Left ventricle myocardium inferior (tissue), 1 donor: ENCODE data around the gene PIP4K2A. TPM values are rescaled to one million over a fixed set of nuclear protein-coding genes. Genes with fewer than 3 reads are reported as not detected.
A peak's percentile ranks its signal among the peaks of the same experiment; 100 is the strongest.

ENCODE experiments used
- DNase-seq: peaks from one replicate; pipeline ENCODE4 v3.0.0-alpha.2; 2020
- H3K27ac ChIP-seq: fragments of 200-600 bp; replicated peaks from 2 replicates; pipeline ENCODE4 v1.8.0; 2021
- H3K27me3 ChIP-seq: fragments of 200-600 bp; 2 replicates; pipeline ENCODE4 v1.8.0; 2021; ENCODE audit warnings: low read depth
- H3K36me3 ChIP-seq: fragments of 200-600 bp; 2 replicates; pipeline ENCODE4 v1.8.0; 2021
- H3K4me1 ChIP-seq: fragments of 200-600 bp; 2 replicates; pipeline ENCODE4 v1.8.0; 2021
- H3K4me3 ChIP-seq: fragments of 200-600 bp; 2 replicates; pipeline ENCODE4 v1.8.0; 2021; ENCODE audit warnings: mild to moderate bottlenecking, moderate library complexity
- H3K9me3 ChIP-seq: fragments of 200-600 bp; replicated peaks from 2 replicates; pipeline ENCODE4 v1.8.0; 2021
- intact Hi-C: fragments of 100-400 bp; cut with micrococcal nuclease; formaldehyde crosslinking; loops from one replicate; pipeline ENCODE4 v1.11.0; 2022
- total RNA-seq: library from RNA; stranded (reverse); fragmentation: NEBNext Ultra II Directional; extraction: Animal tissue kit (Norgen Biotek cat#: 25700); gene quantifications from one replicate; pipeline ENCODE4 v1.2.1, GENCODE V29; 2021
- TF ChIP-seq, protein P1 (sequence below): fragments of 200-600 bp; IDR thresholded peaks from 2 replicates; pipeline ENCODE4 v1.8.0; 2021; ENCODE audit warnings: antibody characterized with exemption, mild to moderate bottlenecking, borderline replicate concordance
- donor health status: DM: no; HTN: yes; CAD: no; lungs with severe emphysema.

Gene PIP4K2A
- total RNA-seq, 1 donor from 2014 or later: 12.6 TPM

DNA sequence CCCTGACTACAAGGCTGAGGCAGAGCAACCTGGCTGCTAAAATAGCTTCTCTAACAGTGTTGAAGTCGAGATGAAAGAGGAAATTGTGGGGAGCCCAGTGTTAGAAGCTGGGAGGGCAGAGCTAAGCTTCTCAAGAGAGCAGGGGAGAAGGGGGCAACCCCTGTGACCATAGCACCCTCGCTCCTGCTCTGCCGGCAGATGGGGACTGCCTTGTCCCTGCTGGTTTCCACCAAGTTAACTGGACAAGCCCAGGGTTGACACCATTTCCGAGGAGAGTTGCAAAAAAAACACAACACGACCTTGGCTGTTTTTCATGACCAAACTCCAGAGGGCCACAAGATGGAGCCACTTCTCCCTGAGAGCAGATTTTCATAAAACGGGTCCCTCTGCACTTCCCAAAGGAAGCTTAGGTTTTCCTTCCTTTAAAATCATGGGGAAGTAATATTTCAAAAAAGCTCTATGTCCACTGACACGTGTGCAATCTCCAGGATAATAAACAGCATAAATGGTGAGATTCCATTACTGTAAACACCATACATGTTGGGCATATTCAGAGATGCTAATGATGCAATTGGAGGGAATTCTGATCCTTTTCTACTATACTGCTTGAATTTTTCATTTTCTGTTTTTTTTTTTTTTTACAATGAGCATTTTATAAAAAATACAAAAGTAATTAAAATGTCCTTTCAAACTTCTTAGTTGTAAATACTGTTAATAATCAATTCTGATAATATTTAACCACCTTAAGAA is 140.4 kb downstream of the PIP4K2A start:
- no peak for DNase-seq
- intact Hi-C loops: loop anchor here (10.0 kb wide), 1 partner anchor 411 kb away; no protein-coding TSS in a partner anchor
- TF ChIP-seq, protein P1, sequence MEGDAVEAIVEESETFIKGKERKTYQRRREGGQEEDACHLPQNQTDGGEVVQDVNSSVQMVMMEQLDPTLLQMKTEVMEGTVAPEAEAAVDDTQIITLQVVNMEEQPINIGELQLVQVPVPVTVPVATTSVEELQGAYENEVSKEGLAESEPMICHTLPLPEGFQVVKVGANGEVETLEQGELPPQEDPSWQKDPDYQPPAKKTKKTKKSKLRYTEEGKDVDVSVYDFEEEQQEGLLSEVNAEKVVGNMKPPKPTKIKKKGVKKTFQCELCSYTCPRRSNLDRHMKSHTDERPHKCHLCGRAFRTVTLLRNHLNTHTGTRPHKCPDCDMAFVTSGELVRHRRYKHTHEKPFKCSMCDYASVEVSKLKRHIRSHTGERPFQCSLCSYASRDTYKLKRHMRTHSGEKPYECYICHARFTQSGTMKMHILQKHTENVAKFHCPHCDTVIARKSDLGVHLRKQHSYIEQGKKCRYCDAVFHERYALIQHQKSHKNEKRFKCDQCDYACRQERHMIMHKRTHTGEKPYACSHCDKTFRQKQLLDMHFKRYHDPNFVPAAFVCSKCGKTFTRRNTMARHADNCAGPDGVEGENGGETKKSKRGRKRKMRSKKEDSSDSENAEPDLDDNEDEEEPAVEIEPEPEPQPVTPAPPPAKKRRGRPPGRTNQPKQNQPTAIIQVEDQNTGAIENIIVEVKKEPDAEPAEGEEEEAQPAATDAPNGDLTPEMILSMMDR: peak; percentile 47
- no peaks in the 10 kb centered on the region for H3K9me3 ChIP-seq
- no peak overlapping the region for H3K27ac ChIP-seq
- peaks cover 14% of the 10 kb centered on the region for H3K4me1 ChIP-seq
- no peaks in the 10 kb centered on the region for H3K27me3 ChIP-seq
- no peak overlapping the region for H3K4me3 ChIP-seq
- peaks cover 35% of the 10 kb centered on the region for H3K36me3 ChIP-seq

DNA sequence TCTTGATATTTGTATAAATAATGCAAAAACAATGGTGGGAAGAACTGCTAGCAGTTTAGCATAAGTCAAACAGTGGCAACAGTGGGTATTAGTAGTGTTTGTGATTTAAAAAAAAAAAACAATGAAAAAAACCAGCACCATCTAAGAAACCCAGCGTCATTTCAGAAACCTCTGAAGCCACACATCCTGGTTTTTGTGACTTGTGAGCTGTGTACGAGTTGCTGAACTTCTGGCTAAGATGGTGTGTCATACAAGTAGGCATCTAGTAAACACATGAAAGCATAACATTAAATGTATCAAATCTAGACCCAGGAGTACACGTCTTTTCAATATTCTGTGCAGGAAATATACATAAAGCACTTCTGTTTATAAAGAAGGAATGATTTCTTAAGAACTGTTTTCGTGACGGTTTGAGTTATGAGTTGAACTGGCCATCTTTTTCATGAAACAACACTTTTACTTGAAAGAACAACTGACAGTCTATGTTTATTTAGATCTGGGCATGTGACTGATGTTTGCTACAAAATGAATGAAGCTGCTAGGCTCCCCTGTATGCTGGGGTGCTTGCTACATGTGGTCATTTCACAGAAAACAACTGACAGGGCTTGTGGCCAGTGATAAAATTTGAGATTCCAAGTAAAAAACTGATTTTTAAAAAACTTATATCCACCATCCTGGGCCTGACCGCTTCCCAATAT is 143.5 kb downstream of the PIP4K2A start:
- TF ChIP-seq, protein P1: no peak
- Histone ChIP-seq H3K4me1 (peaks cover 19% of the 10 kb centered on the region), H3K9me3 (no peaks in the 10 kb centered on the region), H3K27me3 (no peaks in the 10 kb centered on the region), H3K4me3 (no peak overlapping the region), H3K27ac (no peak overlapping the region), H3K36me3 (peaks cover 36% of the 10 kb centered on the region)
- intact Hi-C loops: loop anchor here (10.0 kb wide), 1 partner anchor 414 kb away; no protein-coding TSS in a partner anchor
- no peak for DNase-seq

DNA sequence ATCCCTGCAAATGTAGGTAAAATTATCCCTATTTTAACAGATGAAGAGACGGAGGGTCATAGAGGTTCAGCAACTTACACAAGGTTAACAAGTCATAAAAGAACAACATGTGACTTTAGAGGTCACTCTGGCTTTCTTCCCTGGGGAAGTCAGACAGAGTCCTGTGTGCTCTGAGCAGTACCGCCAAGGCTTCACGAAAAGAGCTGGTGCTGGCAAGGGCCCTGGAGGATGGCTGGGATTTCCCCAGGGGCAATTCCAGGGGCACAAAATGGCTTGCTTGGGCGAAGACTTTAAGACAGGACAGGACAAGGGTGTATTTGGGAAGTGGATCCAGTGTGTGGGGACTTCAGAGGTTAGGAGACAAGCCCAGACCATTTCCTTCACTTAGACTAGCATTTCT is 144.1 kb downstream of the PIP4K2A start:
- intact Hi-C loops: loop anchor here (10.0 kb wide), 1 partner anchor 415 kb away; no protein-coding TSS in a partner anchor
- peaks cover 19% of the 10 kb centered on the region for H3K4me1 ChIP-seq
- H3K27me3 ChIP-seq: no peaks in the 10 kb centered on the region
- H3K36me3 ChIP-seq: peaks cover 32% of the 10 kb centered on the region
- no peaks in the 10 kb centered on the region for H3K9me3 ChIP-seq
- H3K4me3 ChIP-seq: no peak overlapping the region
- no peak for DNase-seq
- TF ChIP-seq, protein P1: no peak
- no peak overlapping the region for H3K27ac ChIP-seq

DNA sequence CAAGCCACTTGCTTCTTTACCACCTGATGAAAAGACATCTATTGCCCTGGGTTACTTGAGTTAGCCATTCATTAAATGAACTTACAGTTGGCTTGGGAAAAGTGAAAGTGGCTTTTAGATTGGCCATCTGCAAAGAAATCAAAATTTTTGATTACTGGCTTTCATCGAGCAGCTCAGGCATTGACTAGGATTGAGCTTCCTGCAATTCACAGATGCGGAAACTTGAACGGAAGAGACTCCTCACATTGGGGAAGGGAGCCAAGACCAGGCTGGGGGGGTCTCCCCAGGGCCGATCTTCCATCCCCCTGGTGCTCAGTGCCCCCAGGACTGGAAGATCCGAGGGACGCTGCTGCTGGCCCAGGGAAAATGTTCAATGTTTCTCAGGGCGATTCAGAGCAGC is 145.4 kb downstream of the PIP4K2A start:
- TF ChIP-seq, protein P1: no peak
- intact Hi-C loops: no loop called here
- no peak for DNase-seq
- Histone ChIP-seq H3K27ac (peak overlapping the region; percentile 46), H3K9me3 (no peaks in the 10 kb centered on the region), H3K27me3 (no peaks in the 10 kb centered on the region), H3K4me1 (peaks cover 19% of the 10 kb centered on the region), H3K4me3 (peak overlapping the region; percentile 40), H3K36me3 (peaks cover 39% of the 10 kb centered on the region)

DNA sequence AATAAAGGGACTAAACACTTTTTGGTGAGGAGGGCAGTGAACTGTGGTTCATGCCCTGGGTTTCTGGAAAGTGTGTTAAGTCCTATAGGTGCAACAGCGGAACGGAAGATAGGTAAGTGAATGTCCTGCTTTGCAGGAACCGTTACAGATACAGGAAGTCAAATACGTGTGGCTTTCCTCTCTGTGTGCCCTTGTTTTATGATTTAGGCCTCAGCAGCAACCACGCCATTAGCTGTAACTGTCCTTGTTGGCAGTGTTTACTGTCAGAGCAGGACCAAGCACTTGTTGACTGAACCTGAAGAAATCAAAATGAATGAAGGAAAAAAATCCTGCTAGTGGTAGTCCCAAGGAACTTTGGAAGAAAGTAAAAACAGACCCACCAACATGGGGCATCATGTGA is 150.3 kb downstream of the PIP4K2A start:
- H3K27ac ChIP-seq: no peak overlapping the region
- no peak overlapping the region for H3K4me3 ChIP-seq
- H3K9me3 ChIP-seq: no peaks in the 10 kb centered on the region
- H3K36me3 ChIP-seq: peaks cover 24% of the 10 kb centered on the region
- no peaks in the 10 kb centered on the region for H3K27me3 ChIP-seq
- no peak for DNase-seq
- TF ChIP-seq, protein P1: no peak
- H3K4me1 ChIP-seq: peaks cover 6% of the 10 kb centered on the region
- intact Hi-C loops: no loop called here
